Panc1 (cell line): ENCODE data around the gene PCIF1. TPM values are rescaled to one million over a fixed set of nuclear protein-coding genes. Genes with fewer than 3 reads are reported as not detected.

Source experiments
- ATAC-seq: fragments of 200-7000 bp; cut with Tn5 transposase; 2 replicates; pipeline ENCODE4 v1.9.1; 2020; ENCODE audit warnings: mild to moderate bottlenecking, moderate library complexity
- BruUV-seq: library from RNA; stranded (reverse); fragments of 400-500 nt; replicated peaks from 2 replicates; lab custom pipeline; 2021; lab: Mats Ljungman, UMichigan
- CTCF ChIA-PET: fragments of 300-600 bp; sonication (Branson Sonifier 250); formaldehyde crosslinking; loops from one replicate; lab custom pipeline; 2022; ENCODE audit warnings: antibody characterized with exemption; lab: Charles Lee
- POLR2A ChIA-PET: fragments of 300-600 bp; sonication (Branson Sonifier 250); formaldehyde crosslinking; loops from one replicate; lab custom pipeline; 2022; ENCODE audit warnings: antibody characterized with exemption; lab: Charles Lee
- DNase-seq: peaks from one replicate; pipeline ENCODE4 v3.0.0-alpha.2; 2010; ENCODE audit warnings: low read depth, low spot score
- H3K27ac ChIP-seq: 2 replicates; pipeline ENCODE4 v1.5.1; 2011; ENCODE audit warnings: mild to moderate bottlenecking, low read length, inconsistent platforms
- H3K27me3 ChIP-seq: fragments of 200-500 bp; sonication (Bioruptor generic); 2 replicates; pipeline ENCODE4 v1.6.0; 2014; ENCODE audit warnings: low read length, inconsistent platforms; ENCODE audit not compliant: control insufficient read depth, insufficient read depth
- H3K36me3 ChIP-seq: fragments of 200-500 bp; sonication (Bioruptor generic); 2 replicates; pipeline ENCODE4 v1.5.1; 2014; ENCODE audit warnings: inconsistent platforms, mild to moderate bottlenecking, low read length, moderate library complexity; ENCODE audit not compliant: control insufficient read depth, insufficient read depth
- H3K4me1 ChIP-seq: 2 replicates; pipeline ENCODE4 v1.5.1; 2011; ENCODE audit warnings: inconsistent platforms, mild to moderate bottlenecking, low read length, moderate library complexity; ENCODE audit not compliant: control insufficient read depth, insufficient read depth
- H3K4me3 ChIP-seq, 2 experiments: 2 replicates each; pipeline ENCODE4 v1.5.1; 2011 to 2012; ENCODE audit warnings: low read depth in 2 of 2, low read length in 2 of 2, mild to moderate bottlenecking in 2 of 2, inconsistent platforms in 1 of 2, moderate library complexity in 1 of 2
- H3K9me3 ChIP-seq: fragments of 200-500 bp; sonication (Bioruptor generic); 2 replicates; pipeline ENCODE4 v1.5.1; 2014; ENCODE audit warnings: low read depth, mild to moderate bottlenecking, inconsistent platforms, low read length, moderate library complexity; ENCODE audit not compliant: control insufficient read depth, insufficient read depth
- POLR2AphosphoS5 ChIP-seq: IDR thresholded peaks from 2 replicates; pipeline ENCODE4 v1.6.1; 2012; ENCODE audit warnings: mild to moderate bottlenecking, low read depth, low read length, moderate library complexity
- SIN3A ChIP-seq: IDR thresholded peaks from 2 replicates; pipeline ENCODE4 v1.6.1; 2012; ENCODE audit warnings: low read depth, mild to moderate bottlenecking, low read length, moderate library complexity, borderline replicate concordance; ENCODE audit not compliant: insufficient read depth
- TCF7L2 ChIP-seq: IDR thresholded peaks from 2 replicates; pipeline ENCODE4 v1.6.1; 2011; ENCODE audit warnings: mild to moderate bottlenecking, low read depth, low read length, inconsistent platforms
- in situ Hi-C: cut with HindIII; loops from 2 replicates; pipeline ENCODE4 v1.10.0; 2016; ENCODE audit warnings: low sequenced_read_pairs, low pct_unique_long_range_greater_than_20kb
- intact Hi-C: fragments of 100-400 bp; cut with micrococcal nuclease; formaldehyde crosslinking; loops from one replicate; pipeline ENCODE4 v1.10.0; 2022; ENCODE audit not compliant: unreplicated experiment
- total RNA-seq: library from RNA; stranded (reverse); gene quantifications from one replicate; pipeline ENCODE4 v1.2.1, GENCODE V29; 2021; ENCODE audit not compliant: unreplicated experiment
- TF ChIP-seq, protein P1 (sequence below), 2 experiments: IDR thresholded peaks; 2 replicates each; pipeline ENCODE4 v1.6.1; 2011 to 2012; ENCODE audit warnings: low read depth in 2 of 2, control low read depth in 1 of 2, low read length in 1 of 2, mild to moderate bottlenecking in 1 of 2, moderate library complexity in 1 of 2; ENCODE audit not compliant: insufficient read depth in 1 of 2
- TF ChIP-seq, protein P2 (sequence below): fragments of 450-650 bp; IDR thresholded peaks from 2 replicates; pipeline ENCODE4 v1.5.1; 2017; ENCODE audit warnings: mild to moderate bottlenecking

PCIF1 gene
- total RNA-seq, 1 experiment from 2014 or later: 24.6 TPM

DNA sequence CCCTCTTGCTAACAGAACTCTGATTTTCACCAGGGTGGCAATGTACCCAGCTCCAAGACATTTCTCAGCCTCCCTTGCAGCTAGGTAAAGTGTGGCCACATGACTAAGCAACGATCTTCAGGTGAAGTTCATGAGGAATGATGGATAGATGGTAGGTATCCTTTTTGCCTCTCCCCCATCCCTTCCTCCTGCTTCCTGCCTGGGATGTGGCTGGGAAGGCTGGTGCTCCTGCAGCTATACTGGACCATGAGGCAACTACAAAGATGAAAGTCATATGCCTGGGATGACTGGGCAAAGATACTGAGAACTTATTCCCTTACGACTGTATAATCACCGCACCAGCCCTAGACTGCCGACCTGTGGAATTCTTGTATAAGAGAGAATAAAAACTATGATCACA is 24.1 kb downstream of the PCIF1 start:
- Histone ChIP-seq H3K27me3 (no peaks in the 10 kb centered on the region), H3K27ac (no peak overlapping the region), H3K36me3 (peaks cover 7% of the 10 kb centered on the region), H3K9me3 (no peaks in the 10 kb centered on the region), H3K4me1 (no peaks in the 10 kb centered on the region), H3K4me3 (no peak overlapping the region)
- ATAC-seq (no peak), DNase-seq (no peak)
- TF ChIP-seq TCF7L2 (no peak), SIN3A (no peak), POLR2AphosphoS5 (no peak)
- TF ChIP-seq, protein P1, sequence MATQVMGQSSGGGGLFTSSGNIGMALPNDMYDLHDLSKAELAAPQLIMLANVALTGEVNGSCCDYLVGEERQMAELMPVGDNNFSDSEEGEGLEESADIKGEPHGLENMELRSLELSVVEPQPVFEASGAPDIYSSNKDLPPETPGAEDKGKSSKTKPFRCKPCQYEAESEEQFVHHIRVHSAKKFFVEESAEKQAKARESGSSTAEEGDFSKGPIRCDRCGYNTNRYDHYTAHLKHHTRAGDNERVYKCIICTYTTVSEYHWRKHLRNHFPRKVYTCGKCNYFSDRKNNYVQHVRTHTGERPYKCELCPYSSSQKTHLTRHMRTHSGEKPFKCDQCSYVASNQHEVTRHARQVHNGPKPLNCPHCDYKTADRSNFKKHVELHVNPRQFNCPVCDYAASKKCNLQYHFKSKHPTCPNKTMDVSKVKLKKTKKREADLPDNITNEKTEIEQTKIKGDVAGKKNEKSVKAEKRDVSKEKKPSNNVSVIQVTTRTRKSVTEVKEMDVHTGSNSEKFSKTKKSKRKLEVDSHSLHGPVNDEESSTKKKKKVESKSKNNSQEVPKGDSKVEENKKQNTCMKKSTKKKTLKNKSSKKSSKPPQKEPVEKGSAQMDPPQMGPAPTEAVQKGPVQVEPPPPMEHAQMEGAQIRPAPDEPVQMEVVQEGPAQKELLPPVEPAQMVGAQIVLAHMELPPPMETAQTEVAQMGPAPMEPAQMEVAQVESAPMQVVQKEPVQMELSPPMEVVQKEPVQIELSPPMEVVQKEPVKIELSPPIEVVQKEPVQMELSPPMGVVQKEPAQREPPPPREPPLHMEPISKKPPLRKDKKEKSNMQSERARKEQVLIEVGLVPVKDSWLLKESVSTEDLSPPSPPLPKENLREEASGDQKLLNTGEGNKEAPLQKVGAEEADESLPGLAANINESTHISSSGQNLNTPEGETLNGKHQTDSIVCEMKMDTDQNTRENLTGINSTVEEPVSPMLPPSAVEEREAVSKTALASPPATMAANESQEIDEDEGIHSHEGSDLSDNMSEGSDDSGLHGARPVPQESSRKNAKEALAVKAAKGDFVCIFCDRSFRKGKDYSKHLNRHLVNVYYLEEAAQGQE (IDR thresholded peaks at IDR 0.05; ENCODE audit: insufficient read depth in 1 of 2, low read depth in 2 of 2, low read length in 1 of 2): no peak
- TF ChIP-seq, protein P2, sequence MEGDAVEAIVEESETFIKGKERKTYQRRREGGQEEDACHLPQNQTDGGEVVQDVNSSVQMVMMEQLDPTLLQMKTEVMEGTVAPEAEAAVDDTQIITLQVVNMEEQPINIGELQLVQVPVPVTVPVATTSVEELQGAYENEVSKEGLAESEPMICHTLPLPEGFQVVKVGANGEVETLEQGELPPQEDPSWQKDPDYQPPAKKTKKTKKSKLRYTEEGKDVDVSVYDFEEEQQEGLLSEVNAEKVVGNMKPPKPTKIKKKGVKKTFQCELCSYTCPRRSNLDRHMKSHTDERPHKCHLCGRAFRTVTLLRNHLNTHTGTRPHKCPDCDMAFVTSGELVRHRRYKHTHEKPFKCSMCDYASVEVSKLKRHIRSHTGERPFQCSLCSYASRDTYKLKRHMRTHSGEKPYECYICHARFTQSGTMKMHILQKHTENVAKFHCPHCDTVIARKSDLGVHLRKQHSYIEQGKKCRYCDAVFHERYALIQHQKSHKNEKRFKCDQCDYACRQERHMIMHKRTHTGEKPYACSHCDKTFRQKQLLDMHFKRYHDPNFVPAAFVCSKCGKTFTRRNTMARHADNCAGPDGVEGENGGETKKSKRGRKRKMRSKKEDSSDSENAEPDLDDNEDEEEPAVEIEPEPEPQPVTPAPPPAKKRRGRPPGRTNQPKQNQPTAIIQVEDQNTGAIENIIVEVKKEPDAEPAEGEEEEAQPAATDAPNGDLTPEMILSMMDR: no peak
- BruUV-seq: no TSS peak
- intact Hi-C loops: no loop called here
- ChIA-PET POLR2A (no interaction called here), CTCF (interaction anchor here (0.6 kb wide), 1 partner anchor 53 kb away, joined by 3 read pairs; no protein-coding TSS in a partner anchor)
- in situ Hi-C loops: no loop called here

DNA sequence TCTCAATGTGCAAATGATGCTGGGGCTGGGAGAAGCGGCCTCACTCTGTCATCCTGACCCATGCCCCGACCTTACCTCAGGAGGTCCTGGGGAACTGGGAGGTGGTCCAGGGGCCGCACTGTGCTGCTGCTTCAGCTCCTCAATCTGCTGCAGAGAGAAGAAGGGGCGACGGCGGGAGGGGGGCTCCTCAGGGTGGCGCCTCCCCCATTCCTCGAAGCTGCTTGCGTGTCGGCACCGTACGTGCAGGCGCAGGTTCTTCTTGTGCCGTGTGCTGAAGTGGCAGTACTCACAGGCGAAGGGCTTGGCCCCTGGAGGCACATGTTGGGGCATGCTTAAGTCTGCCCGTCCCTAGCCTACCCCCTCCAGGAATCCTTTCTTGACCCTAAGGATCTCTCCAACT is 24.6 kb downstream of the PCIF1 start:
- ChIA-PET CTCF (no interaction called here), POLR2A (no interaction called here)
- no peak for TF ChIP-seq POLR2AphosphoS5
- no peak for ATAC-seq
- no peak overlapping the region for H3K4me3 ChIP-seq
- H3K9me3 ChIP-seq: no peaks in the 10 kb centered on the region
- intact Hi-C loops (no loop called here), in situ Hi-C loops (no loop called here)
- H3K36me3 ChIP-seq: peaks cover 7% of the 10 kb centered on the region
- H3K27me3 ChIP-seq: no peaks in the 10 kb centered on the region
- no TSS peak for BruUV-seq
- no peaks in the 10 kb centered on the region for H3K4me1 ChIP-seq
- no peak overlapping the region for H3K27ac ChIP-seq
- DNase-seq: no peak

DNA sequence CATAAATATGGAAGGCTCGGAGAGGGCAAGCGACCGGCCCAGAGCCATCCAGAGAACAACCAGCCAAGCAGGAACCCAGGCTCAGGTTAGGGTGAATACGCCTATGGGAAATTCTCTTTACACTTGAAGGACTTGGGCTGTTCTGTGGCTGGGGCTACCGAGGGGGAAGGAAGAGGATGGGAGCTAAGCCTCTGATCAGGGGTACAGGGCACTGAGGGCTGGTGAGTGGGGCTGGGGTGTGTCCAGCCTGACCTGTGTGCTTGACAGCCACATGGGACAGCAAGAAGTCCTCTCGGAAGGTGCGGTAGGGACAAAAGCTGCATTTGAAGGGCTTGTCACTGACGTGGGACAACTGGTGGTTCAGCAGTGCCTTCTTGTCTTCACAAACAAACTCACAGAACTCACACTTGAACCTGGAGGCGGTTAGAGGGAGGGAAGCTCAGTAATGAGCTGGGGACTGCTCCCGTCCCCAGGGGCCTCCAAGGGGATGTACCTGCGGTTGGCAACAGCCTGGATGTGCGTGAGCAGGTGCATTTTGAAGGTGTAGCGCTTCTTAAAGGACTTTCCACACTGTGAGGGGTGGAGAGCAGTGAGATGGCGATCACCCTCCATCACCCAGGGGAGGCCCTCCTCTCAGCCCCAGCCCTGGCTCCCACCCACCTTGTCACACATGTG is 25.6 kb downstream of the PCIF1 start:
- Histone ChIP-seq H3K27ac (no peak overlapping the region), H3K4me1 (no peaks in the 10 kb centered on the region), H3K36me3 (peaks cover 9% of the 10 kb centered on the region), H3K9me3 (no peaks in the 10 kb centered on the region), H3K4me3 (no peak overlapping the region), H3K27me3 (no peaks in the 10 kb centered on the region)
- TF ChIP-seq SIN3A: no peak
- TF ChIP-seq, protein P1 (IDR thresholded peaks at IDR 0.05; ENCODE audit: insufficient read depth in 1 of 2, low read depth in 2 of 2, low read length in 1 of 2): no peak
- no peak for TF ChIP-seq TCF7L2
- TF ChIP-seq, protein P2: no peak
- TF ChIP-seq POLR2AphosphoS5: no peak
- intact Hi-C loops (no loop called here), in situ Hi-C loops (no loop called here)
- POLR2A ChIA-PET: interaction anchor here (1.2 kb wide), 1 partner anchor 17 kb away, joined by 4 read pairs; no protein-coding TSS in a partner anchor
- CTCF ChIA-PET: interaction anchor here (2.1 kb wide), 1 partner anchor 10 kb away, joined by 5 read pairs; no protein-coding TSS in a partner anchor
- no TSS peak for BruUV-seq
- ATAC-seq (no peak), DNase-seq (no peak)
